ENCODE results near the gene SLC25A44. TPM values are rescaled to one million over a fixed set of nuclear protein-coding genes. Genes with fewer than 3 reads are reported as not detected.

The SLC25A44 gene
- total RNA-seq, 2 donors from 2014 or later: 10.7 to 23.7 TPM

GRCh38 chr1:156157506-156157905 is 36.4 kb upstream of the SLC25A44 start:
- H3K4me3 ChIP-seq: no peak overlapping the region
- no peaks in the 10 kb centered on the region for H3K36me3 ChIP-seq
- no peak for TF ChIP-seq CTCF (IDR thresholded peaks at IDR 0.05)
- no peaks in the 10 kb centered on the region for H3K27me3 ChIP-seq (replicated peaks; ENCODE audit: insufficient read depth)
- peaks cover 0 to 12% of the 10 kb centered on the region in 2 donors for H3K4me1 ChIP-seq (ENCODE audit: control insufficient read depth in 1 of 2, low read depth in 2 of 2)
- no peaks in the 10 kb centered on the region for H3K9me3 ChIP-seq
- DNase-seq (ENCODE audit: low spot score) (no peak), ATAC-seq (ENCODE audit: insufficient number of reproducible peaks, low FRiP score, low read depth) (no peak)
- no peak overlapping the region for H3K27ac ChIP-seq

- Histone ChIP-seq H3K9me3 (no peaks in the 10 kb centered on the region), H3K4me1 (ENCODE audit: control insufficient read depth in 1 of 2, low read depth in 2 of 2) (peaks cover 0 to 15% of the 10 kb centered on the region in 2 donors), H3K4me3 (no peak overlapping the region), H3K27me3 (replicated peaks; ENCODE audit: insufficient read depth) (no peaks in the 10 kb centered on the region), H3K27ac (no peak overlapping the region), H3K36me3 (no peaks in the 10 kb centered on the region)
- no peak for TF ChIP-seq CTCF (IDR thresholded peaks at IDR 0.05)
- no peak for DNase-seq (ENCODE audit: low spot score)
- no peak for ATAC-seq (ENCODE audit: insufficient number of reproducible peaks, low FRiP score, low read depth)
These were observed 35.9 kb upstream of the SLC25A44 start for GRCh38 chr1:156157966-156158365.

GRCh38 chr1:156160000-156160742 is 33.7 kb upstream of the SLC25A44 start:
- peak overlapping the region; percentile 40 to 65 for H3K27ac ChIP-seq
- peak overlapping the region; percentile 74 for H3K4me3 ChIP-seq
- H3K4me1 ChIP-seq (ENCODE audit: control insufficient read depth in 1 of 2, low read depth in 2 of 2): peaks cover 0 to 15% of the 10 kb centered on the region in 2 donors
- no peak for ATAC-seq (ENCODE audit: insufficient number of reproducible peaks, low FRiP score, low read depth)
- no peak for TF ChIP-seq CTCF (IDR thresholded peaks at IDR 0.05)
- no peak for DNase-seq (ENCODE audit: low spot score)
- no peaks in the 10 kb centered on the region for H3K9me3 ChIP-seq
- H3K36me3 ChIP-seq: no peaks in the 10 kb centered on the region
- H3K27me3 ChIP-seq (replicated peaks; ENCODE audit: insufficient read depth): no peaks in the 10 kb centered on the region

- Histone ChIP-seq H3K4me1 (ENCODE audit: control insufficient read depth in 1 of 2, low read depth in 2 of 2) (peaks cover 0 to 15% of the 10 kb centered on the region in 2 donors), H3K4me3 (peak overlapping the region; percentile 74), H3K36me3 (no peaks in the 10 kb centered on the region), H3K27me3 (replicated peaks; ENCODE audit: insufficient read depth) (no peaks in the 10 kb centered on the region), H3K9me3 (no peaks in the 10 kb centered on the region), H3K27ac (peak overlapping the region; percentile 40 to 65)
- DNase-seq (ENCODE audit: low spot score) (peak; percentile 71), ATAC-seq (ENCODE audit: insufficient number of reproducible peaks, low FRiP score, low read depth) (peak; percentile 65)
- TF ChIP-seq CTCF (IDR thresholded peaks at IDR 0.05): no peak
These were observed 33.1 kb upstream of the SLC25A44 start for GRCh38 chr1:156160743-156161171.

GRCh38 chr1:156162430-156163037 is 31.4 kb upstream of the SLC25A44 start:
- peaks cover 0 to 15% of the 10 kb centered on the region in 2 donors for H3K4me1 ChIP-seq (ENCODE audit: control insufficient read depth in 1 of 2, low read depth in 2 of 2)
- no peak for TF ChIP-seq CTCF (IDR thresholded peaks at IDR 0.05)
- no peak overlapping the region for H3K4me3 ChIP-seq
- H3K36me3 ChIP-seq: no peaks in the 10 kb centered on the region
- H3K9me3 ChIP-seq: no peaks in the 10 kb centered on the region
- DNase-seq (ENCODE audit: low spot score) (no peak), ATAC-seq (ENCODE audit: insufficient number of reproducible peaks, low FRiP score, low read depth) (no peak)
- no peaks in the 10 kb centered on the region for H3K27me3 ChIP-seq (replicated peaks; ENCODE audit: insufficient read depth)
- no peak overlapping the region for H3K27ac ChIP-seq

Data from thoracic aorta (tissue), 2 donors.